ENCODE data around the gene GID8. TPM values are rescaled to one million over a fixed set of nuclear protein-coding genes. Genes with fewer than 3 reads are reported as not detected.
A peak's percentile ranks its signal among the peaks of the same experiment; 100 is the strongest.

Gene GID8
- total RNA-seq, 1 donor from 2014 or later = 26.2 TPM

GRCh38 chr20:62905536-62906117, 32.3 kb upstream of the GID8 start:
- ATAC-seq (no peak), DNase-seq (peak; percentile 27)
- no peaks in the 10 kb centered on the region for H3K9me3 ChIP-seq
- no peak overlapping the region for H3K27ac ChIP-seq
- peaks cover under 1% of the 10 kb centered on the region for H3K4me1 ChIP-seq
- H3K27me3 ChIP-seq (ENCODE audit: low read depth) = no peaks in the 10 kb centered on the region
- intact Hi-C loops (cut with DNase I) = no loop called here
- H3K4me3 ChIP-seq = no peak overlapping the region
- TF ChIP-seq CTCF (IDR thresholded peaks at IDR 0.05) = no peak
- peaks cover 99% of the 10 kb centered on the region for H3K36me3 ChIP-seq

GRCh38 chr20:62906209-62906608, 31.7 kb upstream of the GID8 start:
- no peak for TF ChIP-seq CTCF (IDR thresholded peaks at IDR 0.05)
- Histone ChIP-seq H3K27ac (no peak overlapping the region), H3K9me3 (no peaks in the 10 kb centered on the region), H3K27me3 (ENCODE audit: low read depth) (no peaks in the 10 kb centered on the region), H3K4me1 (no peaks in the 10 kb centered on the region), H3K36me3 (peaks cover 100% of the 10 kb centered on the region), H3K4me3 (no peak overlapping the region)
- ATAC-seq (no peak), DNase-seq (peak; percentile 41)
- intact Hi-C loops (cut with DNase I) = no loop called here

GRCh38 chr20:62906647-62907375, 31.1 kb upstream of the GID8 start:
- ATAC-seq = no peak
- no peaks in the 10 kb centered on the region for H3K27me3 ChIP-seq (ENCODE audit: low read depth)
- H3K9me3 ChIP-seq = no peaks in the 10 kb centered on the region
- H3K4me3 ChIP-seq = no peak overlapping the region
- H3K27ac ChIP-seq = no peak overlapping the region
- H3K36me3 ChIP-seq = peaks cover 100% of the 10 kb centered on the region
- DNase-seq = peak; percentile 26
- no peak for TF ChIP-seq CTCF (IDR thresholded peaks at IDR 0.05)
- H3K4me1 ChIP-seq = no peaks in the 10 kb centered on the region
- intact Hi-C loops (cut with DNase I) = no loop called here

GRCh38 chr20:62907384-62908317, 30.3 kb upstream of the GID8 start:
- ATAC-seq (peak in 1 of 2 donors; percentile 35), DNase-seq (peak; percentile 41)
- H3K9me3 ChIP-seq = no peaks in the 10 kb centered on the region
- TF ChIP-seq CTCF (IDR thresholded peaks at IDR 0.05) = peak; percentile 45
- H3K27ac ChIP-seq = no peak overlapping the region
- intact Hi-C loops (cut with DNase I) = no loop called here
- H3K4me3 ChIP-seq = no peak overlapping the region
- H3K27me3 ChIP-seq (ENCODE audit: low read depth) = no peaks in the 10 kb centered on the region
- no peaks in the 10 kb centered on the region for H3K4me1 ChIP-seq
- peaks cover 100% of the 10 kb centered on the region for H3K36me3 ChIP-seq

GRCh38 chr20:62908971-62909791, 28.8 kb upstream of the GID8 start:
- DNase-seq = peak; percentile 25
- Histone ChIP-seq H3K4me3 (no peak overlapping the region), H3K4me1 (peaks cover 15% of the 10 kb centered on the region), H3K27me3 (ENCODE audit: low read depth) (no peaks in the 10 kb centered on the region), H3K36me3 (peaks cover 100% of the 10 kb centered on the region), H3K27ac (no peak overlapping the region), H3K9me3 (no peaks in the 10 kb centered on the region)
- no peak for ATAC-seq
- no peak for TF ChIP-seq CTCF (IDR thresholded peaks at IDR 0.05)
- intact Hi-C loops (cut with DNase I) = no loop called here
